Raji (cell line): ENCODE results near the gene WDR59.

Experiments
- POLR2A ChIP-seq: IDR thresholded peaks from 2 replicates; pipeline ENCODE4 v1.6.1; 2011; ENCODE audit warnings: low read depth, low read length, control low read depth; ENCODE audit not compliant: insufficient read depth

The WDR59 gene

GRCh38 chr16:74942977-74943918, 41.7 kb downstream of the WDR59 start:
- no peak for TF ChIP-seq POLR2A

DNA sequence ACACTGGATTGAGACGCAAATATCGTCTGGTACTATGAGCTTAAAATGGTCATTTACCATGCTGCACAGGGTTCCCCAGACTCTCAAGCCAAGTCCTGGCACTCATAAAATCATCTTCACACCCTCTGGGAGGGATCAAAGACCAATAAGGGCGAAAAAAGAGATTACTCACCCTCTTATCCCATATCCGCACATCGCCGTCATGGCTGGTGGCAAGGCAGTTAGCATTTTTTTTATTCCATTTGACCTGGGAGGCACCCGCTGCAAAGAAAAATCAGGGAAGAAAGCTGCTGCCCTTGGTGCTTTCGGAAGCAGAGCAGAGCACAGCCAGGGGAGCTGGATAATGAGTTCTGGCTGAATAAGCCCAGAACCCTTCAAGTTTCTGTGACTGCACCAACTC, 42.4 kb downstream of the WDR59 start:
- TF ChIP-seq POLR2A, result no peak

DNA sequence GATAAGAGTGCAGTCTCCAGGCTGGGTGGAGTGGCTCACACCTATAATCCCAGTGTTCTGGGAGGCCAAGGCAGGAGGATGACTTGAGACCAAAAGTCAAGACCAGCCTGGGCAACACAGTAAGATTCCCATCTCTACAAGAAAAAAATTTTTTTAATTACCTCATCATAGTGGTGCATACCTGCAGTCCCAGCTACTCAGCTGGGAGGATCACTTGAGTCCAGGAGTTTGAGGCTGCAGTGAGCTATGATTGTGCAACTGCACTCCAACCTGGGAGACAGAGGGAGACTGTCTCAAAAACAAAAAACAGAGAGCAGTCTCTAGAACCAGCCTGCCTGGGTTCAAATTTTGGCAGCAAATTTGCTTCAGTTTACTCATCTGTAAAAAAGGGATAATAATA, 45.2 kb downstream of the WDR59 start:
- no peak for TF ChIP-seq POLR2A

DNA sequence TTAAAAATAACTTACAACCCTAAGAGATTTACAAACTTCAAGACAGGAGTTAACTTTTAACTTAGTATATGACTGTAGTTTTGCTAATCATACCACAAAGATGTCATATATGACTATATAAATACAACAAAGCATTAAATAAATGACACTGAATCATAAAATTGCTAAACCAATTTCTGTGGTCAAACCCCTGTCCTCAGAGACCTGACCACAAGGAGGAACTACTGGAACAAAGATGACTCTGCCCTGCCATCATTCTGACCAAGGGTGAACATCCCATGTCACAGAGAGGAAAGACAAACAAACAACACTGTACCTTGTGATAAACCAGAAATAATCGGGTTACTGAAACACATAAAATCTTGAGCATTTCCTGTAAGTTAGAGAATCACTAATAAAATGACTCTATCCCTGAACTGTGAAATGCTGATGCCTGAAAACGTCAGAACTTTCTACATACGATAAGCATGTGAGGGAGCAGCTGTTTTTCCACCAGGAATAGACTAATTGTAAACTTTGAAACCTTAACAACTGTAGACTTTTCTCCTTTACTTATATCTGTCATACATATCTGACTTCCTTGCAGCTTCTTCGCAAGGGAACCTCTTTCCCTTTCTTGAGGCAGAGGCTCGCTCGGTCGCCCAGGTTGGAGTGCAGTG, 47.9 kb downstream of the WDR59 start:
- no peak for TF ChIP-seq POLR2A

DNA sequence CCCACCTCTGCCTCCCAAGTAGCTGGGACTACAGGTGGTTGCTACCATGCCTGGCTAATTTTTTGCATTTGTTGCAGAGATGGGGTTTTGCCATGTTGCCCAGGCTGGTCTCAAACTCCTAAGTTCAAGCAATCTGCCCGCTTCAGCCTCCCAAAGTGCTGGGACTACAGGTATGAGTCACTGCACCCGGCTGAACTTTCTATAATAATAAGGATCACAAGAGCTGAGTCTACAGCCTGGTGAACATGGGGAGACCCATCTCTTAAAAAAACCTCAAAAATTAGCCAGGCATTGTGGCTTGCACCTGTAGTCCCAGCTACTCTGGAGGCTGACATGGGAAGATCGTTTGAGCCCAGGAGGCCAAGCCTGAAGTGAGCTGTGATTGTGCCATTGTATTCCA, 53.5 kb downstream of the WDR59 start:
- no peak for TF ChIP-seq POLR2A

GRCh38 chr16:74929636-74930035, 55.3 kb downstream of the WDR59 start:
- no peak for TF ChIP-seq POLR2A

DNA sequence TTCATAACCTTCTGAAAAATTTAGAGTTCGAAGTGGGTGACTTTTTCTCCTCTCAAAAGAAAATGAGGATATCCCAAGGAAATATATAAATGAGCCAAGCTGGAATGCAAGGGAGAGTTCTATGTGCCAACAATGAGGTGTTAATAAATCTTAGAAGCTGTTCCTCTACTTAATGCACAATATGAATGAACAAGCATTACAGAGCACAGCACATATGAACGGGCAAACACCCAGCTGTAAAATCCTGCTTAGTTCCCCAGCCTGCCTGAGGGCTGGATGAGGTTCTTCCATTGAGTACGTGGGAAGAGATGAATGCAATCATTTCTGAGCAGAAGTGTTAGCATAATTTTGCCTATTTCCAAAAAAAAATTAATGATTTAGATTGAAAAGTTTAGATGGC, 58.1 kb downstream of the WDR59 start:
- no peak for TF ChIP-seq POLR2A

DNA sequence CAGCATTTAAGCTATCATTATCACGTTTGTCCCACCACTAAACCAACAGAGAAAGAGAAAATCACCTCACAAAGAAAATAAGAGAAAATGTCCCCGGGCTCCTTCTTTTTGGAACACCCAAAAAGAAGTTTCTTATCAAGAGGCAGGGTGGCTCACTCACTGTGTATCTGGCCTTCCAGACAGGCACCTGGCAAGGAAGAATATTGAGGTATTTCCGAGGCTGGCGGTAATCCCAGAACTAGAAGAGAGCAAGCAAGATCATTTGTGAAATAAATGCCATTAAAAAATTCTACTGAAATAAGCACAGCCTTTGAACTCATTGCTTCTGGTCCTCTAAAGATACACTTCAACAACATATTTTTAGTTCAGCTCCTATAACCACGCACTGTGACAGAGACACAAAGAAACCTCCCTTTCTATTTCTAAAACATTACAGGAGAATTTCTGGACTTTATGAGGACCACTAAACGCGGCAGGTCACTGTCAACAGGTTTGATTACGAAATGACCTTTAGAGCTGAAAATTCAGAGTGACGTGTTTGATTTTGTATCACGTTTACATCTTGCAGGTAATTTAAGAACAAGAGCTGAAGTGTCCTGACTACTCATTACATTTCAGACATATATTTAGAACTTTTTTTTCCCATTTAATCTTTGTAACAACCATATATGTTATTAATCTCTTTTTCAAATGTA, 61.0 kb downstream of the WDR59 start:
- no peak for TF ChIP-seq POLR2A

- no peak for TF ChIP-seq POLR2A
Observed at GRCh38 chr16:74922150-74923138, 62.5 kb downstream of the WDR59 start.

DNA sequence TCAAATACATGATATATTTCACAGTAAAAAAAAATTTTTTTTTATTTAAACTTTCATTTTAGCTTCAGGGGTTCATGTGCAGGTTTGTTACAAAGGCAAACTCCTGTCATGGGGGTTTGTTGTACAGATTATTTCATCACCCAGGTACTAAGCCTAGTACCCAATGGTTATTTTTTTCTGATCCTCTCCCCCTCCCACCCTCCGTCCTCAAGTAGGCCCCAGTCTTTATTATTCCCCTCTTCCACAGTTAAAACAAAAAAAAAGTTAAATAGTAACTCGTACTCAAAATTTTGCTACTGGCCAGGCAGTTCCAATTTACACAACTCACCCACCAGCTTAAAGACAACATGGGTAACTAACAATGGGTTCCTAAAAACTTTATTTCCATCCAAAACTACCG, 63.9 kb downstream of the WDR59 start:
- TF ChIP-seq POLR2A, result no peak

DNA sequence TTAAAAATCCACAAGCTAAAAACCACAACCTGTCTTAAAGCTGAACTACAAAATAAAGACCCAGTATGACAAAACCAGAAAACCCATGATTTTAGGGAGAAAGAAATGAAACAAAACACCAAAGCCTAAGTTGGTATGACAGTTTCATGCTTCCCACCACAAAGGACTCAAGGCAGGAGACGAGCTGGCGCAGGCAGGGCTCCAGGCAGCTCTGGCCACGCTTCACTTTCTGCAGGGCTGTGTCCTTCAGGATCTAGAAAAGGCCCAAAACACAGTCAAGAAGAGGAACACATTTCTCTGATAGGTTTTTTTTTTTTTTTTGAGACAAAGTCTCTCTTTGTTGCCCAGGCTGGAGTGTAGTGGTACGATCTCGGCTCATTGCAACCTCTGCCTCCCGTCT, 75.3 kb downstream of the WDR59 start:
- no peak for TF ChIP-seq POLR2A

DNA sequence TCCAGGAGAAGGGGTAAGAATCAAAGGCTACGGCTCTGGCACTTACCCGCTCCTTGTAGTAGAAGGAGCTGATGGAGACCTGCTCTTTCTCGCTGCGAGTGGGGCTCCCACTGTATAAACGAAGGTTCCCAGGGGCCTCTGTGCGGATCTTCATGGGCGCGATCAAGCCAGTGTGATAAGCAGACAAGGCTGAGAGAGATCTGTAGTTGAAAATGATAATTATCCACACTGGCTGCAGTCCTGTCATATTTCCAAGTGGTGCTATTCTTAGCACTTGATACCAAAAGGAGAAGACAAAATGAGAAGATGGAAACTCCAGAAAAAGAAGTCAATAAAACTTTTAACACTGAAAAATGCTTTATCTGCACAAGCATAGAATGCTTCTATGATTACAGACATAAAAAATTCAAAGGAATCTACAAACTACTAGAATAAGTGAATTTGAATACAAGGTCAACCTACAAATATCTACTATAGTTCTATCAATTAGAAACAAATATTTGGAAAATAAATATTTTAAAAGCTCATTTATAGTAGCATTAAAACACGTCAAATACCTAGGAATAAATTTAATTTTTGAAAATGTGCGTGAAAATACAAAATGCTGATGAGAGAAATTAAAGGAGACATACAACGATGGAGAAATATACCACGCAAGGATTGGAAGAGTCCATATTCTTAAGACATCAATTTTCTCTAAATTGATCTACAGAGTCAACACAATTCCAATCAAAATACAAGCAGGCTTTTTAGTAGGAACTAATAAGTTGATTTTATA, 80.8 kb downstream of the WDR59 start:
- TF ChIP-seq POLR2A, result no peak

GRCh38 chr16:74903120-74903519, 81.8 kb downstream of the WDR59 start:
- no peak for TF ChIP-seq POLR2A

DNA sequence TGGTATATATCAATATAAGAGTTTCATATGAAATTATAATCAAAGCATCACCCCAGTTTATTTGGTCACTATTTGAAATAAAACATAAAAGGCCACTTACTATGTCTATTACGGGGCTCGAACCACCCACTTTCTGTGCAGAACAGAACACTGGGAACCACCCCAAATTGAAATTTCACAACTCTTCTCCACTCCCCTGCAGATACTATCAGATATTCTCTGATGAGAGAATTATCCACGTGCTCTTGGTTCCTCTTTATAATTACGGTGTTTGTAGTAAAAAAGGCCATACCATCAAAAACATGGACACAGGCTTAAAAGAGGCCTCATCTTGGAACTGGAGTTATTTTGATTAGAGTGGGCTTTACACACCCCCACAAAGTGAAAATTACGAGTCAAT, 82.8 kb downstream of the WDR59 start:
- no peak for TF ChIP-seq POLR2A
